SK-N-MC (cell line): ENCODE measurements around the gene TMLHE.

ENCODE experiments used
- DNase-seq: peaks from one replicate; pipeline ENCODE4 v3.0.0-alpha.2; 2011; ENCODE audit warnings: low read depth, low spot score
- H3K27ac ChIP-seq: fragments of 200-600 bp; sonication (generic); 2 replicates; pipeline ENCODE4 v1.5.1; 2016; ENCODE audit warnings: mixed run types
- H3K36me3 ChIP-seq: fragments of 200-600 bp; sonication (generic); 2 replicates; pipeline ENCODE4 v1.6.1; 2017; ENCODE audit warnings: antibody characterized with exemption, low read length, mixed read lengths; ENCODE audit not compliant: insufficient read depth
- H3K4me3 ChIP-seq: fragments of 200-600 bp; sonication (generic); 2 replicates; pipeline ENCODE4 v1.5.1; 2016
- H3K9ac ChIP-seq: fragments of 200-600 bp; sonication (generic); 2 replicates; pipeline ENCODE4 v1.8.0; 2017; ENCODE audit warnings: mixed run types, mixed read lengths; ENCODE audit not compliant: insufficient read length
- H3K9me3 ChIP-seq: fragments of 200-600 bp; sonication (generic); 2 replicates; pipeline ENCODE4 v1.6.1; 2017; ENCODE audit warnings: low read depth, mild to moderate bottlenecking, antibody characterized with exemption, low read length, moderate library complexity, mixed read lengths
- EZH2 ChIP-seq: fragments of 200-600 bp; sonication (generic); IDR thresholded peaks from one replicate; pipeline ENCODE4 v1.6.1; 2017; ENCODE audit warnings: antibody characterized with exemption
- FOXP2 ChIP-seq: optimal IDR thresholded peaks from 2 replicates; pipeline ENCODE3; 2011; ENCODE audit warnings: mild to moderate bottlenecking, moderate library complexity; ENCODE audit not compliant: insufficient read depth; ENCODE audit errors: extremely low read length, control extremely low read depth
- POLR2AphosphoS5 ChIP-seq: IDR thresholded peaks from 2 replicates; pipeline ENCODE4 v1.6.1; 2012; ENCODE audit warnings: mild to moderate bottlenecking, low read depth, low read length, borderline replicate concordance

TMLHE gene

DNA sequence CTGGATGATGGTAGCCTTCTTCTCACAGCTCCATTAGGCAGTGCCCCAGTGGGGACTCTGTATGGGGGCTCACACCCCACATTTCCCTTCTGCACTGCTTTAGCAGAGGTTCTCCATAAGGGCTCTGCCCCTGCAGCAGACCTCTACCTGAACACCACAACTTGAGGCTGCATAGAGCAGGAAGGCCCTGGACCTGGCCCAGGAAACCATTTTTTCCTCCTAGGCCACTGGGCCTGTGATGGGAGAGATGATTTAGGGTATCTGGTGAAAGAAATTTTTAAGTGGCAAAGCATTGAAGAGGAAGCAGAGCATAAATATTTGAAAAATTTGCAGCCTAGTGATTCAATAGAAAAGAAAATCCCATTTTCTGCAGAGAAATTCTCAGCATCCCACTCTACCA, 171.7 kb downstream of the TMLHE start:
- DNase-seq = no peak
- Histone ChIP-seq H3K9ac (no peak overlapping the region), H3K27ac (no peak overlapping the region), H3K9me3 (no peaks in the 10 kb centered on the region), H3K36me3 (no peaks in the 10 kb centered on the region), H3K4me3 (no peak overlapping the region)
- TF ChIP-seq FOXP2 (no peak), EZH2 (no peak), POLR2AphosphoS5 (no peak)
